HG03064 (cell line): ENCODE measurements around the gene ADGRF5.

Experiments
- ATAC-seq: cut with Tn5 transposase; IDR thresholded peaks from one replicate; pipeline ENCODE4 v1.9.1; 2021; ENCODE audit warnings: low read depth; ENCODE audit not compliant: unreplicated experiment

ADGRF5 gene, protein sequence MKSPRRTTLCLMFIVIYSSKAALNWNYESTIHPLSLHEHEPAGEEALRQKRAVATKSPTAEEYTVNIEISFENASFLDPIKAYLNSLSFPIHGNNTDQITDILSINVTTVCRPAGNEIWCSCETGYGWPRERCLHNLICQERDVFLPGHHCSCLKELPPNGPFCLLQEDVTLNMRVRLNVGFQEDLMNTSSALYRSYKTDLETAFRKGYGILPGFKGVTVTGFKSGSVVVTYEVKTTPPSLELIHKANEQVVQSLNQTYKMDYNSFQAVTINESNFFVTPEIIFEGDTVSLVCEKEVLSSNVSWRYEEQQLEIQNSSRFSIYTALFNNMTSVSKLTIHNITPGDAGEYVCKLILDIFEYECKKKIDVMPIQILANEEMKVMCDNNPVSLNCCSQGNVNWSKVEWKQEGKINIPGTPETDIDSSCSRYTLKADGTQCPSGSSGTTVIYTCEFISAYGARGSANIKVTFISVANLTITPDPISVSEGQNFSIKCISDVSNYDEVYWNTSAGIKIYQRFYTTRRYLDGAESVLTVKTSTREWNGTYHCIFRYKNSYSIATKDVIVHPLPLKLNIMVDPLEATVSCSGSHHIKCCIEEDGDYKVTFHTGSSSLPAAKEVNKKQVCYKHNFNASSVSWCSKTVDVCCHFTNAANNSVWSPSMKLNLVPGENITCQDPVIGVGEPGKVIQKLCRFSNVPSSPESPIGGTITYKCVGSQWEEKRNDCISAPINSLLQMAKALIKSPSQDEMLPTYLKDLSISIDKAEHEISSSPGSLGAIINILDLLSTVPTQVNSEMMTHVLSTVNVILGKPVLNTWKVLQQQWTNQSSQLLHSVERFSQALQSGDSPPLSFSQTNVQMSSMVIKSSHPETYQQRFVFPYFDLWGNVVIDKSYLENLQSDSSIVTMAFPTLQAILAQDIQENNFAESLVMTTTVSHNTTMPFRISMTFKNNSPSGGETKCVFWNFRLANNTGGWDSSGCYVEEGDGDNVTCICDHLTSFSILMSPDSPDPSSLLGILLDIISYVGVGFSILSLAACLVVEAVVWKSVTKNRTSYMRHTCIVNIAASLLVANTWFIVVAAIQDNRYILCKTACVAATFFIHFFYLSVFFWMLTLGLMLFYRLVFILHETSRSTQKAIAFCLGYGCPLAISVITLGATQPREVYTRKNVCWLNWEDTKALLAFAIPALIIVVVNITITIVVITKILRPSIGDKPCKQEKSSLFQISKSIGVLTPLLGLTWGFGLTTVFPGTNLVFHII (N-terminal part only)

DNA sequence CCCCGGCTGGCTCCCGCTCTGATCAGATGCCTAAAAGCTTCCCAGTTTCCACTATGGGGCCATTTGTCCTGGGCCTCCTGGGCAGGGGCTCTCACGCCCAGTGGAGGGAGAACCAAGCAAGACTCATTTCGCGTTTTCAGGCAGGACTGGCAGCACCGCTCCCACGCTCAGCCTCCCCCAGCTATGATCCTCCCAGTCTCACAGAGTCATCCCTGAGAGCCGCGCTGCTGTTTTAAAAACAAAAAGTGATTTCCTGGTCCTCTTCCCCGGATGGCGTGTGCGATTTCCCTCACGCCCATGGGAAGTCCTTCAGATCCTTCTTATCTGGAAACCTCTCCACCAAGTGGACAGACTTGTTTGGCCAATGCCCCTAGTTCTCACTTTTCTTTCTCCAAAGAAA, at the start of gene ADGRF5:
Gene ADGRF5, minus strand, starts transcription at position 208 of the 400 bp plus-strand sequence. CDS start 15,176 bp downstream, outside the sequence.
- ATAC-seq, result no peak

DNA sequence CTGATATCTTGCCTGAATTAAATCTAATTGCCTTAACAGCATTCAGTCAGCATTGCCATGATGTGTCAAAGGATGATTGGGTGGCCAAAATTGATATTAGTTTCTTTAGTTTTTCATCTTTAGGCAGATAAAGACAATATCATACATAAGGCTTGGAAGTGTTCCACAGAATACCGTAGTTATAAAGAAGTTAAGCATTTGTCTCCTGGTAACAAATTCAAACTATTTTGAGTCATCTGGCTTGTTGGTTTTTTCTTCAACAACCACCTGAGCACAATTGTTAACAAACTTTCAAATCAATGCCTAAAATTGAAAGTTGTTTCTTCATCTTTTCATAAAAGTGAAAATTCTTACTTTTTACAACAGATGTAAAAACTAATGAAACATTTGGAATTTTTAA, 47.5 kb upstream of the ADGRF5 start:
- ATAC-seq, result no peak

DNA sequence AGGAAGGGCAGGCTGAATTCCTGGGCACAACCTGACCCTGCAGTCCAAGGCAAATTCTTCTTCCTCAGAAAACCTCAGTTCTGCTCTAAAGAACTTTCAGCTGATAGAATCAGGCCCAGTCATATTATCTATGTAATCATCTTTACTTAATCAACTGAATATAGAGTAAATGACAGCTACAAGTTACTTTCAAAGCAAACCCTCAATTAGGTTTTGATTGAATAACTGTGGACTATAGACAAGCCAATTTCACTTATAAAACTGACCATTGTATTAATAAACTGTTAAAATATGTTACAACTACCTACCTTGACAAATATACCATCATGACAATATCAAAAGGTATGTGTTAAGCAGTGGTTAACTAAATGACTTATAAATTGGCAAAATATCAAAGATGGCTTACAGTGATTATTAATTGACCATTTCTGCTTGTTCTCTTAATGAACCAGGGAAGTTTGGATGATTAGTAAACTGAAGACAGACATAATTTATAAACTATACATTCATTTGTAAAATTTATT, 46.1 kb upstream of the ADGRF5 start:
- no peak for ATAC-seq

DNA sequence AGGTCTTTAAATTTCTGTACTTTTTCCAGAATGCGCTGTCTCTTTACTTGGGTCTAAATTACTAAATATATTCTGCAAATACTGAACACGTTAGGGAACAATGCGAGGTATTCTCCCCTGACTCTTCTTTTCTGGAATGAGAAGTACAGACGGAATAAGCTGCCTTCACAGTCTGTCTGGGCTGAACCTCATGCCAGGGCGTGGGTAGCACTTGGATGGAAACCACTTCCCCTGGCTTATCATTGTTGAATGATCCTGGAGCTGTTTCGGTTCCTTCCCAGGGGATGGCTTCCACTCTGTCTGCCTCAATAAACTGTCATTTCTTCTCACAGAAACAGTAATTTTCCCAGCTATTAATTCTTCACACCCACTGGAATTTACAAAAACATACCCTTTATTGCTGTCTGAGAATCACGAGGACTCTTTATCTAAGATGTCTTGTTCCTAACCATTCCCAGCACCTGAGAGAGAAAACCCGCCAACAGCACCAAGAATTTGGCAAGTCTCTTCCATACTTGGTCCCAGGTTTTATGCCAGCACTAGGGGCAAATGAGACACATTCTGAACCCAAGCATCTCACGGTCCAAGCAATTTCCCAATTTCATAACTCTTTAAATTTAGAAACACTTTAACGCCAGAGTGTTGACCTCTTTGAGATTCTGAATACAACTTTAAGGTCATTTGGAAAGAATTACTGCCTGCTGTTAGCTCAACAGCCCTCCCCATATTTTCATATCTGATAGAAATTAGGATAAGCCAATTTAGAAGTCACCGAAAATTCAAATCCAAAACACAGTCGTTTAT, 43.2 kb upstream of the ADGRF5 start:
- no peak for ATAC-seq

DNA sequence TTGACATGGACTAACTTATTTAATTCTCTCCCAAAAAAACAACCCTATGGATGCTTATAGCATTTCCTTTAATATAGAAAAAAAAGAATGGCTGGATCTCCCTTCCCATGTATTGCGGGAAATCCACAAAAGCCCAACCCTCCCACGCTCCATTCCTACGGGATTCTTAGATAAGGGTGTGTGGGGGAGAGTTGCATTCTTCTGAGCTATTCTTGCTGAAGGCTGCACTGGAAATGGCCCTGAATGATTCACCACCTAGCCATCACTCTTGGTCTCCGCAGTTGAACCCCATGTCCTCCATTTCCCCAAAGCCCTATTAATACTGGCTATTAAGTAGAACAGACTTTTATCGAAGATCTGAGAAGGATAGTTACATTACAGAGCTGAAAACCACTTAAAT, 41.9 kb upstream of the ADGRF5 start:
- ATAC-seq, result no peak

DNA sequence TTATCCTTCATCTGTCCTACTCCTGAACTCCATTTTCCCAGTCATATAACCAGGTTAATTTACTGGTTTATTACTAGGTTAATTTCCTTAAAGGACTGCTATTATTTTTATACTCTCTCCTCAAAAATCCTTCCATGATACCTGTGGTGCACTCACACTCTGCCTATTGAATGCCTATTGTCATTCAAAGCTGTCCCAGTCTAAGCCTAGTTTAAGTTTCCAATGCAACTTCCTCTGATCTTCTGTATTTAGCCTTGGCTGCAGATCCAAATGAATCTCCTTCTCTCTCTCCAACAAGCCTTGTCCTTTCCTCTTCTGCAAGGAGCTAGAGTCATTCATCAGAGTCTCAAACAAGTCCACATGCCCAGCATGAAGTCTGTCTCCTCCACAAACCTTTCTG, 41.3 kb upstream of the ADGRF5 start:
- ATAC-seq, result no peak

DNA sequence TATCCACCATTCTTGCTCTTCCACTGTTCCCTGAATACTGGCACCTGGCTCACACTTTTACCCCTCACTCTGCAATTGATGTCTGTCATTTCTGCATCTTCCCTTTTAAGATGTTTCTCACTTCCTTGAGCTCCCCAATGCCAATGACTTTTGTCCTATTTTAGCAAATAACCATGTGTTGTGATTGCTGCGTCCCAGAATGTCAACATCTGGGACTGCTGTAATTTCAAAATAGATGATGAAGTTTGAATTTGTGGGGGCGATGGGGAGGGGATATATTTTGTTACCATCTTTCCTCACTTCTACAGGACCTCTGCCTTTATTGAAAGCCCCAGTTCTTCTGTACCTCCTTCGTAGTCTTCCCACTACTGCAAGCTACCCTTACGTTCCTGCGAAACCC, 40.0 kb upstream of the ADGRF5 start:
- ATAC-seq, result no peak

DNA sequence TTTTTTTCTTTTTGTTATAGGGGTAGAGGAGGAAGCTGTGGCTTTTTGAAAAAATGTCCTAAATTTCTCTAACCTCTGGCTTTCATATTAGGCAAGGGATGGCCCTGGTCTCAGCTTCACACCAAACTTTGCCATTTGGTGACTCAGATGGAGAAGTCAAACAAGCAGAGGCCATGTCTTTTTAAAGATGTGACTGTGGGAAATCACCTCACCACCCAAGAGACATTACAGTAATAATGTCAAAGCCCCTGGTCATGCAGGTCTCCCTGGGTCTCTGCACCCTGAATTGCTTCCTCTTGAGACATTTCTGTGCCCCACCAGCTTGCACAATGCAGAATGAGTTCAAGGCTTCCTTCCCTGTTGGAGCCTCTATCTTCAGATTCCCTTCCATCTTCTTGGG, 39.5 kb upstream of the ADGRF5 start:
- ATAC-seq, result no peak

DNA sequence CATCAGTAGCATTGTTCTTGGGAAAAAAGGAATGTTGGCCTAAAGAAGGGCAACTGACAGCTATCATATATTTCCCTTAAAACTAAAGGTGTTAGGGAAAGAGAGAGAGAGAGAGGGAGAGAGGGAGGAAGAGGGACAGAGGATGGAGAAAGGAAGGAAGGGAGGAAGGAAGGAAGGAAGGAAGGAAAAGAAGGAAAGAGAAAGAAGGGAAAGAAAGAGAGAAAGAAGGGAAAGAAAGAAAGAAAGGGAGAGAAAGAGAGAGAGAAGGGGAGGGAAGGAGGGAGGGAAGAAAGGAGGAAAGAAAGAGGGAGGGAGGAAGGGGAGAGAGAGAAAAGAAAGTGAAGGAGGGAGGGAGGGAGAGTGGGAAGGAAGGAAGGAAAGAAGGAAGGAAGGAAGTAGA, 37.7 kb upstream of the ADGRF5 start:
- ATAC-seq, result no peak

DNA sequence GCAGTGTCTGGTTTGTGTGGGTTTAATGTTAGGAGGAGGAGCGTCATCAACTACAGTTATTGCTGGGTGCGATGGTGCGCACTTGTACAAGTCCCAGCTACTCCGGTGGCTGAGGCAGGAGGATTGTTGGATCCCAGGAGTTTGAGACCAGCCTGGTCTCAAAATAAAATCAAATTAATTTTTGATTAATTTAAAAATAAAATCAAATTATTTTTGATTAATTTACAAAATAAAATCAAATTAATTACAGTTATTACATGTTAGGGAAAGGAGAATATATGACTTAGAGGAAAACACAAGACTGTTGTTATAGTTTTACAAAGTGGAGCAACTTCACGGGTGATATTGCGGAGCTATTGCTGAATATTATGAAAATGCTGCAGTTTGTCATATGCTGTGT, 34.7 kb upstream of the ADGRF5 start:
- ATAC-seq, result no peak

DNA sequence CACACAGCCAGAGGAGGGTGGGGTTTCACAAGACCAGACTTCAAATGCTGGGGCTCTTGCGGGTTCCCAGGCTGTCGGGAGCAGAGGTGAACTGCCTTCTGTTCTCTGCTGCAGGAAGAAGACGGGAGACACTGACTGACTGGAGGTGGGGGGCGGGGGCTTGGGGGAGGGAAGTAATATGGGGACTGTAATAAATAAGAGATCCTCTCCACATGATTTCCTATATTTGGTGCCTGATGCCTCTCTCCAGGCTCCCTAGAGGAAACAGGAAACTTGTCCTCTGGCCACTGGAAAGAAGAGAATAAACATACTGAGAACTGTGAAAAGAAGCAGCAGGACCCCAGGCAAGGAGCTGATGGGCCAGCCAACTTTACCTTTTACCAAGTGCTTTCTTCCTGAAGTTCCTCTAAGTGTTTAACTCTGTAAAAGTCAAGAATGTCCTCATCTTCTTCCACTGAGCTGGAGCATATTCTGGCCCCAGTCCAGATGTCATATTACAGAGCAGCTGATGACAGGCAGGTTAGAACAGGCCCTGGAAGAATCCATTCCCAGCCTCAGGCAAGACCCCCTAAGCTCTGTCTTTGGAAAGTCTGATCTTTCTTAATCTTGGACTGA, 33.2 kb upstream of the ADGRF5 start:
- no peak for ATAC-seq

DNA sequence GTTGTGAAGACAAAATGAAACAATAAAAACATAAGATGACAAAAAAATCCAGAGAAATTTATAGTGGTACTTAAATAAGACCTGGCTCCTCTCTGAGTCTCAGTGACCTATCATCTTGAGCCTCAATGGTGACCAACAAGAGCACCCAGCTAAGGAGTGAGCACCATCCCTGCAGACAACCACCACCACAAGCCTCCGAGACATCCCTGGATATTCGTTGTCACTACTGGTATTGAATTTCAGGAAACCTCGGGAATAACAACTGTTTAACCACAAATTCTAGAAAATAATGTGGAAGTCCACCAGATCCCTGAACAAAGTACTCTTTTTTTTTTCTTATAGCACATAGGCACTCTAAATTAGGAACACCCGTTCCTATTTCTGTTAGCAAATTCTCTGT, 32.2 kb upstream of the ADGRF5 start:
- ATAC-seq, result no peak

DNA sequence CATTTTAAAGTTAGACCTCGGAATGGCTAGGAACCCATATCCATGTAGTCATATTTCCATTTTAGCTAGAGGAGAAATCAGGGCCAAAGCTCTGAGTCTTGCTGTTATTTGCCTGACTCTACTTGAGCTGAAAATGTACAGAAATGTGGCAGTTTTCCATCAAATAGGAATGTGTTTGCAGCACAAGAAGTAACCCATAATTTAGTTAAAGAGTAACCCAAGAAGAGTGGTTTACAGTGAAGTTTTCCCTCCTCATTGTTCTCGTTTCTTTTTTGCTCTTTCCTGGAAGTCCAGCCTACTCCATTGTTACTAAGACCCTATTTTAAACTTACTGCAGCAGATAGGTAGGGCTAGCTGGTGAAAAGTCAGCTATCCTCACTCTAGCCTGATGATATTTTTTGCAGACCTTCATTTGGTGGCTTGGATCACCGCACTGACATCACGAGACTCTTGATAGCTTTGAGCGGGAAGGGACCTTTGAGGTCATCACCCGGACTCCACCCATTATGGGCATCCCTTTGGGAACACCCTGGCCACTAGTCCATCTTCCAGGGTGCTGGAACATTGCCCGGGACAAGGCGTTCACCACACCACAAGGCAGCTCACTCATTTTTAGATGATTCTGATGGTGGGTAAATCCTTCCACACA, 28.0 kb upstream of the ADGRF5 start:
- ATAC-seq, result no peak

DNA sequence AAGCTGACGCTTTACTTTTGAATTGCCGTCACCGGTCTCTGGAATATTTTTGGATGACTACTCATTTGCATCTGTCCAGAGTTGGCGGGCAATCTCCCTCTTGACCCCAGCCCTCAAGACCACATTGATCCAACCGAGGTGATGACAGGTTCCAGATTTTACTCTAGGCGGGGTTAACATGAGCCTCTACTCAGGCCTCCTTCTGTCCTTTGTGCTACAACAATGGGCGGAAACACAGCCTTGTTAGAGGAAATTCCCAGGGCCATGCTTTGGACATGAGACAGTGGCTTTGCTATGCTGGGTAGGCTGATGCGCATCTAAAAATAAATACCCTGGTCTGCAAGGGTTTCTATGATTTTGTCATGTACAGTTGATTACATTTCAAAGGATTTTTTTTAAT, 27.0 kb upstream of the ADGRF5 start:
- ATAC-seq, result no peak

DNA sequence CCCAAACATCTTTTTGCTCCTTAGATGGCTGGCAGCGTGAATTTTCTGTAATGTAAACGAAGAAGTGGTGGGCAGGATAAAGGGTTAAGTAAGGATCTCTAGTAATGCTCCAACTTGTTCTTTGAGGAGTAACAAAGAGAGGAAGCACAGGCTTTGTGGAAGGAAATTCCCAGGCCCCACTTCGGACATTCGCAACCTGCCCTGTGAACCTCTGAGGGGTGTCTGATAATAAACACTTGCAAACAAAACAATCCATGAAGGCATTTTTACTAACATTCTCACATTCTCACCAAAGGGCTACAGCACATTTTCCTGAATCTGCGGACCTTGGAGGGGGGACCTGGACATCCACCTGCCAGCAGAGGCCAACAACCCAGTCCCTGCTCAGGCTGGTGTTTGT, 25.8 kb upstream of the ADGRF5 start:
- ATAC-seq, result no peak

DNA sequence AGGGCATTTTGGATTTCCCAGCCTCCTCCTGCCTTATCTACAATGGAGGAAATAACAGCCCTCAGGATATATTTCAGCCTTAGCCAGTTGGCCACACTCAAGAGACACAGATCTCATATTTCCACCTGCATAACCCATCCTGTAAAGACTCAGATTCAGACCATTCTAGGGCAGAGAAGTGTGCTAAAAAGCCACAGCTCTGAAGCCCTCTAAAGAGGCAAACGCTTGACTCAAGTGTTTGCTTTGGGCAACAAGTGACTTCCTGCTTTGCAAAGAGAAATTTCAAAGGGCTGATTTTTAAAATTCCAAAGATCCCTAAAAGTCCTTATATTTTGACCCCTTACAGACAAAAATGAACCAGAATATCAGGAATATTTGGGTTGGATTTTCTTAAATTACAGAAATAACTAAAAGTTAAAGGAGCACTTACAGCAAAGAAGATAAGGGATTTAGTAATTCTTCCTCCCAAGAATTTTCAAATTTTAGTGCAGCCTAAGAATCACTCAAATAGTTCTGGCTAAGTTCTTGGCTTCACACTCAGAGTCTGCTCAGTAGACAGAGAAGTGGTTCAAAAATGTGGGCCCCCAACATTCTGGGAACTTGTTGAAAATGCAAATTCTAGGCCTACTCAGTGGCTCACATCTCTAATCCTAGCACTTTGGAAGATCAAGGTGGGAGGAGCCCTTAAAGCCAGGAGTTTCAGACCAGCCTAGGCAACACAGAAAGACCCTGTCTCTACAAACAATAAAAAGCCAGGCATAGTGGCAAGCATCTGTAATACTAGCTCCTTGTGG, 18.9 kb upstream of the ADGRF5 start:
- ATAC-seq, result no peak

DNA sequence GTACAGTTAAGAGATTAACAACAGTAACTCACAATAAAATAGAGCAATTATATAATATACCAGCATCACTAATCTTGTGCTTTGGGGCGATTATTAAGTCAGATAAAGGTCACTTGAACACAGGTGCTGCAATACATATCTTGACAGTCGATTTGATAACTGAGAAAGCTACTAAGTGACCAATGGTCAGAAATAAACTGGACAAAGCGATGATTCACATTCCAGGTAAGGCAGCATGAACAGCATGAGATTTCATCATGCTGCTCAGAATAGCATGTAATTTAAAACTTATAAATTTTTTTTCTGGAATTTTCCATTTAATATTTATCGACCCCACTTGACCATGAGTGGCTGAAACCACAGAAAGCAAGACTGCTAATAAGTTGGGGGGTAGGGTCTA, 15.9 kb upstream of the ADGRF5 start:
- ATAC-seq, result no peak

DNA sequence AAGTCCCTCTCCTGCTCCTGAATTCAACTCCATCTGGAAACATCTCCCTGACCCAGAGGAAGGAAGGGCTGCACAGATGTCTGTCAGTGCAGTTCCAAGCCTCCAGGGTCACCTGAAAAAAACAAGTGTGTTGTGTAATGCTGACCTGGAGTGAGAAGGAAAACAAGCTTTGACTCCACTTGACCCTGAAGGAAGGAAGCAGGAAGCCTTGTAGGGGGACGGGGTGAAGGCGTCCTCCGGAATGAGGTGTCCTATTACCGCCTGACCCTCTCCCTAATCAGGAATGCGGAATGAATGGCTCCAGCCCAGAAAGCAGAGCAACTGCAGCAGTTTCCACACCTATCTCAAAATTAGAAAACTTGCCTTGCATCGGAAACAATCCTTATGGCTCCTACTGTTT, 13.9 kb upstream of the ADGRF5 start:
- no peak for ATAC-seq
